HG03060 (cell line): Measurements from ENCODE around the gene GATAD1.
A peak's percentile ranks its signal among the peaks of the same experiment; 100 is the strongest.
"Not testable (repeated sequence)": the region's sequence is repeated elsewhere in the genome, so short reads cannot be mapped to it uniquely, and the experiment has no call there.

Experiments used
- ATAC-seq: cut with Tn5 transposase; IDR thresholded peaks from one replicate; pipeline ENCODE4 v1.9.1; 2021; ENCODE audit warnings: low read depth, moderate number of reproducible peaks; ENCODE audit not compliant: unreplicated experiment

The GATAD1 gene

GRCh38 chr7:92447345-92448204, at the start of gene GATAD1:
TSS of gene GATAD1 (plus strand) at chr7:92447482. CDS start at chr7:92447730, 248 bp downstream.
- ATAC-seq, result peak; percentile 76

DNA sequence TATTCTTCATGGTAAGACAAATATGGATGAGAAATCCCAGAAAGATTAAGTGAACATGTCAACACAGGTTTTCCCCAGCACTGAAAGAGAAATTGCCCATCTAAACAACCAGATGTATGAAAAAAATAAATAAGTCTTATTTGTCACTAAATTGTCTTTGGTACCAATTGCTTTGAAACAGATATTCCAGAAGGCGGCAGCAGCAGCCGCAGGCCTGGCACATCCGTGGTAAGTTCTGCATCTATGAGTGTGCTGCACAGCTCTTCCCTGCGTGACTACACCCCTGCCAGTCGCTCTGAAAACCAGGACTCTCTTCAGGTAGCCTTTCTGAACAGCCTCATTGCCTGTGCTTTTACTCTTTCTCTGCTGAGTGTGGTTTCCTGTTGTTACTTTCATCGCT, 49.7 kb upstream of the GATAD1 start:
- no peak for ATAC-seq

GRCh38 chr7:92400013-92400412, 47.3 kb upstream of the GATAD1 start:
- no peak for ATAC-seq

GRCh38 chr7:92402920-92403759, 44.1 kb upstream of the GATAD1 start:
- ATAC-seq, result no peak

- ATAC-seq, result no peak
These were observed 43.6 kb upstream of the GATAD1 start for GRCh38 chr7:92403760-92404074.

DNA sequence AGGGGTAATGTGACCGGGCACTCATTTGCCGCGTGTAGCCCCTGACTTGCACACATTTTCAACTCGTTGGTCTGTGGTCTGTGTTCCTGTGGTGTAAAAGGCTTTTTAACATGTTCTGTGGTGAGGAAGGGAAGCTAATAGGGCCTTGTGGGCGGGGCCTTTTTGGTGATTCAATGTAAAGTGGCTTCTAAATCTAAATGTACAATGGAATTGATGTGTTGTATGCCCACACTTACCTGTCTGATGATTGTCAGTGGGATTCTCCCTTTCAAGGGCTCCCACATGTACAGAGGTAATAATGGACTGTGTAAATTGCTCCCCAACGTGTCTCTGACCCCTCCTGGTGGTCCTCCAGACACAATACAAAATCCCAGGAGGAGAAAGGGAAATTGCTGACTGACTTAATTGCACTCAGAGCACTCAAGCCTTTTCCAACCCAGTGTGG, 43.1 kb upstream of the GATAD1 start:
- ATAC-seq, result no peak

DNA sequence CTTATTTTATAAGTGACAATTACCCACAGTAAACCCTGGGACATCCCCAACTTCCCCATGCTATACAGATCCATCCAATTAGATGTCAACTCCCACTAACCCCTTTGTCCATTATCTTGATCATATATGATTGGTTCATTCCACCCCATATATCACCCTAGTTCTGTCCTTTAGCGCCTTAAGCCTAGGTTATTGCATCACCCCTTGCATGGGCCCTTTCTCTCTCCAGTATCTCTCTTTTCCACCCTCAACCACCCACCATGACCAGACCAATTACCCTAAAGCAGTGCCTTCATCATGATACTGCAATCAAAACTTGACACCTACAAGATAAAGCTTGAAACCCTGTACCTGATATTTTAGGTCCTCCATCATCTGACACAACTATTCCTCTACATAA, 37.9 kb upstream of the GATAD1 start:
- no peak for ATAC-seq

DNA sequence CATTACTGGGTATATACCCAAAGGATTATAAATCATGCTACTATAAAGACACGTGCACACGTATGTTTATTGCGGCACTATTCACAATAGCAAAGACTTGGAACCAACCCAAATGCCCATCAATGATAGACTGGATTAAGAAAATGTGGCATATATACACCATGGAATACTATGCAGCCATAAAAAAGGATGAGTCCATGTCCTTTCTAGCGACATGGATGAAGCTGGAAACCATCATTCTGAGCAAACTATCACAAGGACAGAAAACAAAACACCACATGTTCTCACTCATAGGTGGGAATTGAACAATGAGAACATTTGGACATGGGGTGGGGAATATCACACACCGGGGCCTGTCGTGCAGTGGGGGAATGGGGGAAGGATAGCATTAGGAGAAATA, 37.1 kb upstream of the GATAD1 start:
- not testable (repeated sequence) for ATAC-seq

DNA sequence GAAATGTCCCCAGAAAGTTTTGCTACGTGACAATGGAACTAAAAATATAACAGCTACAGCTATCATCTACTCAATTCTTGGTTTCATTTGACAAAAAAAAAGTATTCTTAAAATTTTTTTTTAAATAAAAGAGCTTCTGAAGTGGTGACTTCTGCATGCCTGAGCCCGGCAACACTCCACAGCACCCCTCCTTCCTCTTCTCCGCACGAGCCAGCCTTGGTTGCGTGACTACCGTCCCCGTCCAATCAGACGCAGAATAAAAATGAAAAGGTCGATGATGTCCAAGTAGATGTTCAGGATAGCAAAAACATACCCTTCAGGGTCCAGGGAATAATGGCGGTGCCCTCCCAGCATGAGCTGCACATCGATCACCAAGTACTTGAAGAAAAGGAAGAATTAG, 34.5 kb upstream of the GATAD1 start:
- ATAC-seq, result no peak

GRCh38 chr7:92413550-92413949, 33.7 kb upstream of the GATAD1 start:
- no peak for ATAC-seq

- no peak for ATAC-seq
These were observed 32.1 kb upstream of the GATAD1 start for GRCh38 chr7:92415225-92415624.

GRCh38 chr7:92417913-92418312, 29.4 kb upstream of the GATAD1 start:
- no peak for ATAC-seq

- no peak for ATAC-seq
These were observed 25.4 kb upstream of the GATAD1 start for GRCh38 chr7:92421676-92422435.

DNA sequence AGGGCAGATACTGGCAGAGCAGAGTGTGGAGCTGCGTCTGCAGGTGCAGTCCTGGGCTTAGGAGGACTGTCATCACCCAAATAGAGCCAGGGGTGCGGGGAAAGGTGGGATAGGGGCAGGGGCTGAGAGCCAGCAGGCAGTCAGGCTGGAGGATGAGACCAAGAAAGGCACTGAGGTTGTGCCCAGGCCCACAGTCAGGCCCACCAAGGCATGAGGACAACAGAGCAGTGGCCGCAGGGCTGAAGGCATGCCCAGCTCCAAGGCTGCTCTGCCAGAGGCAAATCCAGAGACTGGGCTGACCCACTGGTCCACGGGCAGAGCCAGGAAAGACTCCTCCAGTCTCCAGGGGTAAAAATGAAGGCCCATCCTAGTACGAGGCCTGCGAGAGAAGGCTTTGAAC, 24.4 kb upstream of the GATAD1 start:
- no peak for ATAC-seq

GRCh38 chr7:92423710-92424131, 23.6 kb upstream of the GATAD1 start:
- ATAC-seq, result no peak

DNA sequence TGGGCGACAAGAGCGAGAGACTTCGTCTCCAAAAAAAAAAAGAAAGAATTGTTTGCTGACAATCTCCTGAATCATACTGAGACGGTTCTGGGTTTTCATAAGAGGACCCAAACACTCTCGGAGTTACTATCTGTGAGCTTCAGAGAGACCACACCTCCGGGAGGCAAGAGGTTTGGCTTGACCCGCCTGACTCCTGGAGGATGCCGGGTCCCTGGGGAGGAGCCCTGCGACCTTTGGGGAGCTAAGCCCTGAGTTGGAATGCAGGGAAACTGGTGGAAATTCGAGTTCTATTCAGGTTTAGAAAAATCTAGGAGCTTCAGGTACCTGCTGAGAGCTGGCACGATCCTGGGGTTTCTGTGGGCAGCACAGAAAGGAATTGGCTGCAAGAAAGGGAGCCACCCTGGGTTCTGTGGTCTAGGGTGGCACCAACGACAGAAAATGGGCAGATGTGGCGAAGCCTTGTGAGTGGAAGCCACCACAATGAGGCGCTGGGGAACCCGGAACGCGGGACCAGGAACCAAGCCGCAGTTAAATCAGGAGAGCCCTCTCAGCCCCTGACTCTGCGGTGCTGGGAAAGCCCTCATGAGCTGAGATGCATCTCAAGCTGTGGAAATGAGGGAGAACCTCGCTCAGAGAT, 21.9 kb upstream of the GATAD1 start:
- no peak for ATAC-seq

- ATAC-seq, result no peak
These were observed 20.1 kb upstream of the GATAD1 start for GRCh38 chr7:92427193-92427592.

DNA sequence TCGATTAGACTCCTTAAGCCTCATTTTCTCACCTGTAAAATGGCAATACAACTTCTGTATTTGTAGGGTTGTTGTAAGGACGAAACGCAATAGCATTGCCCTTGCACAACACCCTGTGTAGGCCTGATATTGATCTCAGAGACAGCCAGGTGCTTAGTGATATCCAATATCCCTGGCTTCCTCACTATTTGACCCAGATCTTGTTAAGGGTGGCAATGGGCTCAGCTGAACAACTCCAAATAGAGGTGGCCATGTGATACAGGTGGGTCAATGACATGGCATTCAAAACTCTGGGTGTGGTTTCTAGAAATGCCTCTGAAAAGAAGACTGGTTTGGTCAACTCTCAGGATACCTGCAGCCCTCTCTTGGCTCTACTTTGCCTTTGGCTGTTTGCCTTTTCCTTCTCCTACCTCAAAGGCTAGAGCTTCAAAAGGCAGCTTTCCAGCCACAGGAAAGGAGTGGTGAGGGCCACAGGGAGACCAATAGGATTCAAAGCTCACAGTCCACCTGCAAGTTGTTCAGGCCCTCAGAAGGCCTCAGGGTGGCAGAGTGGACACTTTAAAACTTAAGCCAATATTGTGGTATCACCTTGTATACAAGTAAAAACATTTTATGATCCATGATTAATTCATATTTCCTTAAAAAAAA, 14.9 kb upstream of the GATAD1 start:
- no peak for ATAC-seq

GRCh38 chr7:92433019-92433418, 14.3 kb upstream of the GATAD1 start:
- no peak for ATAC-seq

GRCh38 chr7:92435542-92435941, 11.7 kb upstream of the GATAD1 start:
- no peak for ATAC-seq
